Colonic mucosa (tissue), 4 donors: ENCODE measurements around the gene LMCD1. TPM values are rescaled to one million over a fixed set of nuclear protein-coding genes. Genes with fewer than 3 reads are reported as not detected.

Experiments
- DNase-seq: peaks from one replicate; pipeline ENCODE4 v3.0.0-alpha.2; 2020
- H3K27ac ChIP-seq: fragments of 200-600 bp; one replicate; pipeline ENCODE4 v1.8.0; 2021
- H3K27me3 ChIP-seq: fragments of 200-600 bp; one replicate; pipeline ENCODE4 v1.8.0; 2021
- H3K36me3 ChIP-seq: fragments of 200-600 bp; one replicate; pipeline ENCODE4 v1.8.0; 2021
- H3K4me1 ChIP-seq: fragments of 200-600 bp; one replicate; pipeline ENCODE4 v1.8.0; 2021; ENCODE audit warnings: mild to moderate bottlenecking
- H3K4me3 ChIP-seq: fragments of 200-600 bp; one replicate; pipeline ENCODE4 v1.8.0; 2021
- H3K9ac ChIP-seq, 2 donors: one replicate each; pipeline ENCODE4 v1.7.0; 2013; ENCODE audit warnings: control low read depth in 2 of 2, low read depth in 2 of 2, low read length in 2 of 2
- H3K9me3 ChIP-seq: fragments of 200-600 bp; one replicate; pipeline ENCODE4 v1.8.0; 2021
- intact Hi-C: fragments of 100-400 bp; cut with DNase I; formaldehyde crosslinking; loops from one replicate; pipeline ENCODE4 v1.14.1; 2022
- total RNA-seq, 2 donors: library from RNA; stranded (reverse); fragmentation: NEBNext Ultra II Directional in 1 of 2; extraction: Animal tissue kit (Norgen Biotek cat#: 25700) in 1 of 2; gene quantifications; one replicate each; pipeline ENCODE4 v1.2.1, GENCODE V29; 2021
- TF ChIP-seq, protein P1 (sequence below): fragments of 200-600 bp; IDR thresholded peaks from one replicate; pipeline ENCODE4 v1.8.0; 2022; ENCODE audit warnings: antibody characterized with exemption, mild to moderate bottlenecking
- donor health status: healthy.
- donor health status: DM: no; HTN: no; CAD: no.
- donor health status: DM: no; HTN: no; CAD: no.

The LMCD1 gene
- total RNA-seq, 2 donors from 2014 or later = 5.5 to 7.6 TPM

DNA sequence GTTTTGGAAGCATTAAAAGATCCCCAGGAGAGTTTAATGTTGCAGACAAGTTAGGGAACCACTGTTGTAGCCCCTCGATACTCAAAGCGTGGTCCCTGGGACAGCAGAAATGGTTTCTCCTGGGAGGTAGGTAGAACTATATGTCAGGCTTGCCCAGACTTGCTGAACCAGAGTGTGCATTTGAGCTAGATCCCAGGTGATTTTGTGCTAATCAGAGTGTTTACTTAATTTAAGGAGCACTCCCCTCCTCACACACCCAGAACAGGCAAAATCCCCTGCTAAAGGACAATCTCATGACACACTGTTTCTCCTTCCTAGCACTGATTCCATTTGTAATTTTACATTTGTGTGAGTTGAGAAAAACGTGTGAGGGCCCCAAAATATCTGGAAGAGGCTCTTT lies 24.3 kb downstream of the LMCD1 start:
- no peak overlapping the region for H3K27ac ChIP-seq
- no peaks in the 10 kb centered on the region for H3K36me3 ChIP-seq
- TF ChIP-seq, protein P1, sequence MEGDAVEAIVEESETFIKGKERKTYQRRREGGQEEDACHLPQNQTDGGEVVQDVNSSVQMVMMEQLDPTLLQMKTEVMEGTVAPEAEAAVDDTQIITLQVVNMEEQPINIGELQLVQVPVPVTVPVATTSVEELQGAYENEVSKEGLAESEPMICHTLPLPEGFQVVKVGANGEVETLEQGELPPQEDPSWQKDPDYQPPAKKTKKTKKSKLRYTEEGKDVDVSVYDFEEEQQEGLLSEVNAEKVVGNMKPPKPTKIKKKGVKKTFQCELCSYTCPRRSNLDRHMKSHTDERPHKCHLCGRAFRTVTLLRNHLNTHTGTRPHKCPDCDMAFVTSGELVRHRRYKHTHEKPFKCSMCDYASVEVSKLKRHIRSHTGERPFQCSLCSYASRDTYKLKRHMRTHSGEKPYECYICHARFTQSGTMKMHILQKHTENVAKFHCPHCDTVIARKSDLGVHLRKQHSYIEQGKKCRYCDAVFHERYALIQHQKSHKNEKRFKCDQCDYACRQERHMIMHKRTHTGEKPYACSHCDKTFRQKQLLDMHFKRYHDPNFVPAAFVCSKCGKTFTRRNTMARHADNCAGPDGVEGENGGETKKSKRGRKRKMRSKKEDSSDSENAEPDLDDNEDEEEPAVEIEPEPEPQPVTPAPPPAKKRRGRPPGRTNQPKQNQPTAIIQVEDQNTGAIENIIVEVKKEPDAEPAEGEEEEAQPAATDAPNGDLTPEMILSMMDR = no peak
- no peaks in the 10 kb centered on the region for H3K27me3 ChIP-seq
- DNase-seq = no peak
- H3K9me3 ChIP-seq = no peaks in the 10 kb centered on the region
- intact Hi-C loops = no loop called here
- H3K4me1 ChIP-seq = no peaks in the 10 kb centered on the region
- no peak overlapping the region for H3K4me3 ChIP-seq
- no peak overlapping the region for H3K9ac ChIP-seq

DNA sequence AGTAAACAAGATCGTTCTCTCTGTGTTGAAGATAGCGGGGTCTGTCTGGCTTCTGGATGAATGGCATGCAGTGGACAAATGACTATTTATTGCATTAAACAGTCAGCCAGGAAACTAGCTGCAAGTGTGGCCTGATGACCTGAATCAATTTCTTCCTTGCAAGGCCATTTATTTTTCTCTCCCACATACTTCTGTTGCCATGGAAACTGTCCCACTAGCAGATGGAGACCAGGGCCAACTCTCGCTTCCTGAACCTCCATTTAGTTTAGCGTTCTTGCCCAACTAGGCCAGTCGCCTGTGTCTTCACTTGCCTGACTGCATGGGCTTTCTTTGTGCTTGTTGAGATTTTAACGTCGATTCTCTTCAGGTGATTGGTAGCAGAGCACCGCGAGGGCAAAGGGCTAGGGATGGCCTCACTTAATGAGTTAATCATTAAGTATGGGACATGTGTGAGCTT lies 27.6 kb downstream of the LMCD1 start:
- Histone ChIP-seq H3K9ac (no peak overlapping the region), H3K9me3 (no peaks in the 10 kb centered on the region), H3K27ac (no peak overlapping the region), H3K4me1 (no peaks in the 10 kb centered on the region), H3K27me3 (no peaks in the 10 kb centered on the region), H3K4me3 (no peak overlapping the region), H3K36me3 (no peaks in the 10 kb centered on the region)
- DNase-seq = no peak
- TF ChIP-seq, protein P1 = no peak
- intact Hi-C loops = no loop called here

DNA sequence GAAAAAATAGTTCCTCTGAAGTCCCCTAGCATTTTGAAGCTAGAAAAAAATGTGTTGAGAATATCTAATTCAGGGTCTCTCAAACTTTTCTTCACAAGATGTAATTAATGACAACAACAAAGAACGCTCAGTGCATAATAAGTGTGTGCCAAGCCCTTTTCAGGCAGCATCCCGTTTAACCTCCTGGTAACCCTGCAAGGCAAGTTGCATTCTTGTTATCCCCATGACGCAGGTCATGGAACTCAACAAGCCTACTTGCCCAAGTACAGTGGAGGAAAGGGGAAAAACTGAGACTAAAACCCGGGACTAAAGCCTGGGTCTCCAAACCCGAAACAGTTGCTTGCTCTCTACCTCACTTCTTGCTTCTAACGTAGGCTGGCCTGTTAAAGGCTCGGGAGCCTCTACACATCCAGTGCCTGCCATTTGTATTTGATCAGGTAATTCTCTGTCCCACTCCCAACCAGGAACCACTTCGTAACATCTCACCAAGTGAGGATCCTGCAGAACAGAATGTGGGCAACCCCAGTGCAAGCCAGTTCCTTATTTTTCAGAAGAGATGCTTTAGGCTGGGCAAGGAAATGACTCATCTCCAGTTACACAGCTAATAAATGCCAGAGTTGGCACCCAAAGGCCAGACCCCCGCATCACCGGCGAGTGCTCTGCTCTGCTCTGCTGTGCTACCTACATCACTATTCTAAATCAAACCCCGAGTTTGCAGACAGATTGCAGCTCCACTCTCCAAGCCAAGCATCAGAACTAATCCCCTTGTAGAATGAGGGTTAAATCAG lies 28.3 kb downstream of the LMCD1 start:
- Histone ChIP-seq H3K4me3 (no peak overlapping the region), H3K27ac (no peak overlapping the region), H3K4me1 (no peaks in the 10 kb centered on the region), H3K36me3 (no peaks in the 10 kb centered on the region), H3K9me3 (no peaks in the 10 kb centered on the region), H3K9ac (no peak overlapping the region), H3K27me3 (no peaks in the 10 kb centered on the region)
- no peak for DNase-seq
- TF ChIP-seq, protein P1 = no peak
- intact Hi-C loops = no loop called here

DNA sequence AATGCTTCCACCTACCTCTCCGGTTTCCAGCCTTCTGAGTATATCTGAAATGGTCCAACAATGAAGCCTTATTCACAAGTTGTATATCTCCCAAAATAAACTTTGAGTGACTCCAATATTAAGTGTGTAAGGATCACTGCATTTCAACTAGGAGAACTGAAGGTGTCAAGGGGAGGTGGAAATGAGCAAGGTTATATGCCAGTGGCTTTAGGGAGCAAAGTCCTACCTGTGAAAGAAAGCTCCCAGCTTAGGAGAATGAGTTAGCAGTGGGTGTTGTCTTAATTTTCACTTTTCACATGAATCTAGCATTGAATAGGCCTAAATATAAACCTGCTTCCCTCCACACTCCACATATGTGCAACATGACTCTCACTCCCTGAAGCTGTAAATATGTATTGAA lies 29.0 kb downstream of the LMCD1 start:
- no peaks in the 10 kb centered on the region for H3K27me3 ChIP-seq

DNA sequence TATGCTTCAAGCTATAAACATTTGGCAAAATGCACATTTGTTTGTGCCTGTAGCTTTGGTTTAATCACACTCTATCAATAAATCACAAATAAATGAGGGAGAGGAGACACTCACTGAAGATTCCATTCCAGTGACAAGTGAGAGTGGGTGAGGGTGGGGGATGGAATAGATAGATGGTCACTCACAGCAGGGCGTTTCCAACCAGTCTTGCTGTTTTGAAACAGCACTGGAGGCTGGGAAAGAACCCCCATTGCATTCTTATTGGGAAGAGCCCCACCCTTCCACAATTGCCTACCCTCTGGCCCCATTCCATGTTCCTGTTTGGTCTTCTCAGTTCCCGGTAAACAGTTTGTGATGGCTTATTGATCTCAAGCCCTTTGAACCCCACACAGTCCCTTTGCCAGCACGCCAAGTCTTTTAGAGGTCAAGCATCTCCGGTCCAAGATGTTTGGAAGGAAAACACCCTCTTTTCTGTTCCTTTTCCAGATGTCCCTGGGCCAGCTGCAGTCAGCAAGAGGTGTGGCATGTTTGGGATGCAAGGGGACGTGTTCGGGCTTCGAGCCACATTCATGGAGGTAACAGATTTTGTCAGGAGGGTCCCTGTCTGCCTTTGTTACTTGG lies 30.7 kb downstream of the LMCD1 start:
- Histone ChIP-seq H3K9ac (no peak overlapping the region), H3K27me3 (no peaks in the 10 kb centered on the region), H3K4me1 (no peaks in the 10 kb centered on the region), H3K36me3 (no peaks in the 10 kb centered on the region), H3K27ac (no peak overlapping the region), H3K4me3 (no peak overlapping the region), H3K9me3 (no peaks in the 10 kb centered on the region)
- DNase-seq = no peak
- TF ChIP-seq, protein P1 = no peak
- intact Hi-C loops = no loop called here

More for the DNA sequence above, 29.0 kb downstream of the LMCD1 start:
- Histone ChIP-seq H3K4me1 (no peaks in the 10 kb centered on the region), H3K27ac (no peak overlapping the region), H3K36me3 (no peaks in the 10 kb centered on the region), H3K9me3 (no peaks in the 10 kb centered on the region), H3K9ac (no peak overlapping the region), H3K4me3 (no peak overlapping the region)
- TF ChIP-seq, protein P1 = no peak
- intact Hi-C loops = no loop called here
- DNase-seq = no peak
